Measurements from ENCODE around the gene MAPK9. TPM values are rescaled to one million over a fixed set of nuclear protein-coding genes. Genes with fewer than 3 reads are reported as not detected.
"Not testable (repeated sequence)": the region's sequence is repeated elsewhere in the genome, so short reads cannot be mapped to it uniquely, and the experiment has no call there.

The MAPK9 gene
- total RNA-seq, 1 donor from 2014 or later: 34.4 TPM

DNA sequence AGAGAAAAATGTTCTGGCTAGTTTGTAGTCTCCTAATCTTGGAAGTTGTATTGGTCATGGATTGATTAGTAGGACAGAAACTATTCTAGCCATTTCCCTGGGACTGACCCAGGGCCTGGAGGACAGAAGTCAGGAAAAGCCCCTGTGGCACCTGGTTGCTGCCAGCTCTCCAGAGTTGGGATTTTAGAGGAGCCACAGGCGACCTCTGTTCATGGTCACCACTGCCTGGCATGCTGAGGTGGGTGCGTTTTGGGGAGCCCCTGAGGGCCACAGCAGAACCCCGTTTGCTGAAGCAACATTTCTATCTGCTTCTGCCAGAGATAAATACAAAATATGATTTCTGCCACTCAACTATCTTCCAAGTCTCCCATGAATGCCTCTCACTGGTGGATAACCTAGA lies 7.6 kb upstream of the MAPK9 start:
- no peak for ATAC-seq
- no peak for DNase-seq (ENCODE audit: low spot score)
- intact Hi-C loops (cut with DNase I): loop anchor here (5.0 kb wide), 1 partner anchor 168 kb away; no protein-coding TSS in a partner anchor

DNA sequence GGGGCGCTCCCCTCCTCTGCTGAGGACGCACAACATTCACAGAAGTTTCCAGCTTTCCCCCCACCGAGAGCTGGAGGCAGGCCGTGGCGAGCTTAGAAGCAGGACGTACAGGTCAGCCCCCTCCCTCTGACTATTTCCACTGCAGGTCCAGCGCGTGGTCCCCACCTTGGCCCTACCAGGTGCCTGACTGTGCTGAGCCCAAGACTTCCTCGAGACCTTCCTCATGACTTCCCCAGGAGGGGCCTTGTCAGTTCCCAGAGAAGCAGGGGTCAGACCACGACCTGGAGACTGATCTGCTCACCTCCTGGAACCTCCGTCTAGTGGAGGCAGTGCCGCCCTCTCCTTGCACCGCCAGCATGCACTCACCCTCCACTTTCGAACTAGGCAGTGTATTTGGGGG lies 7.1 kb upstream of the MAPK9 start:
- not testable (repeated sequence) for ATAC-seq; DNase-seq (ENCODE audit: low spot score)
- intact Hi-C loops (cut with DNase I): loop anchor here (5.0 kb wide), 1 partner anchor 168 kb away; no protein-coding TSS in a partner anchor

DNA sequence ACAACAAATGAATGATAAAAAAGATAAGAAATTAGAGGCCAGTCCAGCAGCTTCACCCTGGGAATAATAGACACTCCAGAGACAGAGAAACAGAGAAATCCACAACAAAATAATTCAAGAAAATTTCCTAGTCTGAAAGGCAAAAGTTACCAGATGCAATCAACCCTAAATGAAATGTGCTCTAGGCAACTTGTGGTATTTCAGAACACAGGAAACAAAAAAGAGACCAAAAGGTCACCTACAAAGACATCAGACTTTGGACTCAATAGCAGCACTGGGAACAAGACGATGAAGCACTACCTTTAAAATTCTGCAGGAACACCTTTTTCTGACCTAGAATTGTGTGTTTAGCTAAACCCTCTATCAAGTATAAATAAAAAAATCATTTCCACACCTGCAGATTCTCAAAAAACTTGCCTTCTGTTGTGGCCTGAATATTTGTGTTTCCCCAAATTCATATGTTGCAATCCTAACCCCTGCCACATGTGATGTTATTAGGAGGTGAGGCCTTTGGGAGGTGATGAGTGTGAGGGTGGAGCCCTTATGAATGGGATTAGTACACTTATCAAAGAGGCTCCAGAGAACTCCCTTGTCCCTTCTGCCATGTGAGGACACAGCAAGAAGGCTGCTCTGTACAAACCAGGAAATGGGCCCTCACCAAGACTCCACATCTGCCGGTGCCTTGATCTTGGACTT lies 5.9 kb upstream of the MAPK9 start:
- ATAC-seq: no peak
- no peak for DNase-seq (ENCODE audit: low spot score)
- intact Hi-C loops (cut with DNase I): loop anchor here (5.0 kb wide), 1 partner anchor 170 kb away; no protein-coding TSS in a partner anchor

DNA sequence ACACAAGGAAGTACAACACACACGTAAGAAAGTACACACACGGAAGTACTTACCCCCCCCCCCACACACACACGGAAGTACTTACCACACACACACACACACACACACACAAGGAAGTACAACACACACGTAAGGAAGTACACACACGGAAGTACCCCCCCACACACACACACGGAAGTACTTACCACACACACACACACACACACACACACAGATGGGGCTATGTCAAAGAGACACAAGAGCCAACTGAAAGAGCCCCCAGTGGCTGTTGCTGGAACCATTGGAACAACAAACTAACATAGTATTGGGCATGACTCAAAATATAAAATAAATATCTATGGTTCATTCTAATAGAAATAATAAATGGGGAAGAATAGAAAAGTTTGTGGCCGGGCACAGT lies 4.9 kb upstream of the MAPK9 start:
- DNase-seq (ENCODE audit: low spot score) (no peak), ATAC-seq (no peak)
- intact Hi-C loops (cut with DNase I): loop anchor here (5.0 kb wide), 1 partner anchor 171 kb away; no protein-coding TSS in a partner anchor

DNA sequence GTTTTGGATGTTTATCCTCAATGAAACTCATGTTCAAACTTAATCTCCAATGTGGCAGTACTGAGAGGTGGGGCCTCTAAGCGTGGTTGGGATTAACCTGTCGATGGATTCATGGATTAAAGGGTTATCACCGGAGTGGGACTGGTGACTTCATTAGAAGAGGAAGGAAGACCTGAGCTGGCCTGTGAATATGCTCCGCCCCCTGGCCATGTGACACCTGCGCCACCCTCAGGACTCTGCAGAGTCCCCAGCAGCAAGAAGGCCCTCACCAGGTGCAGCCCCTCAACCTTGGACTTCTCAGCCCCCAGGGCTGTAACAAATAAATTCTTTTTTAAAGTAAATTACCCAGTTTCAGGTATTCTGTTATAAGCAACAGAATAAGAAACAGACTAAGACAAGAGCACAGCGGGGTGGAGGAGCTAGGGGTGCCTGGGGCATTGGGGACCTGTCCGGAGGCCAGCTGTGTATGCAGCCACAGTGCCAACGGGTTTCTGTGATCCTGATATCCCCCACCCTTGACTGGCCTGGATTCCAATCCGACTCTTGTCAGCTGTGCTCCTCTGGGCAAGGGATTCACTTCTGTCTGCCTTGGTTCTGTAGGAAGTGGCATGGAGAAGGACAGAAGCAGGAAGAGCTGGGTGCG lies 3.2 kb upstream of the MAPK9 start:
- ATAC-seq (no peak), DNase-seq (ENCODE audit: low spot score) (no peak)
- intact Hi-C loops (cut with DNase I): loop anchor here (5.0 kb wide), 1 partner anchor 172 kb away; no protein-coding TSS in a partner anchor

DNA sequence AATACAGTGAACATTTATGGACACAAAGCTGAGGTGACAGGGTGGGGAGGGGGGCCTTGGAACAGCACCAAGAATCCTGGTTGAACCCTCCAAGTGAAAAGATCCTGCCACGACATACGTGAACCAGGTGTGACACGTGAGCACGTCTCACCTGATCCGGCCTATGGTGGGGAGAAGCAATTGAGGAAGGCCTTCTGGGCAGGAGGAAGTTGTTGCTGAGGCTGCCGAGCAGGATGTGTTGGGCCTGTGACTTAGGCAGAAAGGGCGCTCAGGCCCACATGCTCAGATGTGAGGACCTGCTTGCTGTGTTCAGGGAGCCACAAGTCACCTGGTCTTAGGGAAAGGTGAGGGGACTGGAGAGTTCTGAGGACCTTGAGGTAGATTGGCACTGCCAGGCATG lies 2.5 kb upstream of the MAPK9 start:
- intact Hi-C loops (cut with DNase I): no loop called here
- no peak for DNase-seq (ENCODE audit: low spot score)
- no peak for ATAC-seq

DNA sequence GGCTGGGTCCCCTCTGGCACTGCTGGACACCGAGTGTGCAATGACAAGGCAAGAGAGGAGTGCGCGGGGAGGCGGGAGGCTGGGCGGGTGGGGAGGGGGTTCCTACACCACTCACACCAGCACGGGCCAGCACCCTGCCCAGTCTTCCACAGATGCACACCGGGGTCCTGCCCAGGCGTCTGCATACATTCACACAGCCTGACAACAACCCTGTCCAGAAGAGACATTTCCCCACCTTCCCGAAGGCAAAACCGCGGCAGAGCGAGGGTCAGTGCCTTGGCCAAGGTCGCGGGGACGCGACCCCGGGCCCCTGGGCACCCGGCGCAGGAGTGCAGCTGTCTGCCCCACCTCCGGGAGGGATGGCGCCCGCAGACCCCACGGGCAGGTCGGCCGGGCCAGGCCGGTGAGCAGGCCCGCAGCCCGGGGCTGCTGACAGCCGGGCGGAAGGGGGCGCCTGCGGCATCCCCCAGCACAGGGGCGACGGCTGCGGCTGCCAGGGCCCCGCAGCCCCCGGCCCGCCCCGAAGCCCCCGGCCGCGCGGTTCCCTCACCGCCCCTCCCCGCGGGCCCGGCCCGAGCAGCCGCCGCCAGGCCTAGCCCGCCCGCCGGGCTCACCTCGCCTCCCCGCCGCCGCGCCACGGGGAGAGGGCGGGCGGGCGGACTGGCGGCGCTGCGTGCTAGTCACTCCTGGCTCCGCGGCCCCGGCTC lies 496 bp downstream of the MAPK9 start:
- intact Hi-C loops (cut with DNase I): no loop called here
- DNase-seq (ENCODE audit: low spot score) (no peak), ATAC-seq (no peak)

DNA sequence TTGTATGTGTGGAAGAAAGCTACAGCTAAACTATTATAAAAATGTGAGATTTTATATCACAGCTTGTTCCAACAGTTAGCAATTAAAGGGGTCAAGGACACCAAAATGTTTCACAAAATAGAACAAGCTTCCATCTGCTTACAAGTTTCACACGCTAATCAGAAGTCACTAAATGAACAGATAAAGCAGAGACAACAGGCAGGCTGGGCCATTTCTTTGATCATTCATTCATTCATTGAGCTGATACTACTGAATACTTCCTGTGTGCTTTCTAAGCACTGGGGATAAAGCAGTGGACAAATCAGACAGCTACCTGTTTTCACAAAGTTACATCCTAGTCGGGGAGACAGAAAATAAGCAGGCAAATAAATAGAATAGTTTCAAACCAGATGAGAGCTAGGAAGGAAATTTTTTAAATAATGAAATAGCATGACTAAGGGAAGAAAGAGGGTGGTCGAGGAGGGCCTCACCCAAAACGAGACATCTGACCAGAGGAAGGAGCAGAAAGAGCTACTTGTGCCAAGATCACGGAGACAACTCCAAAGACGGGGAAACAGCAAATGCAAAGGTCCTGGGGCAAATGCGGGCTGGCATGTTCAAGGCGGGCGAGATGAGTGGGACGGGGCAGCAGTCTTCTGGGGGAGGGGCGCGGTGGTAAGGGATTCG lies 1.2 kb downstream of the MAPK9 start:
- DNase-seq (ENCODE audit: low spot score) (no peak), ATAC-seq (no peak)
- intact Hi-C loops (cut with DNase I): no loop called here

DNA sequence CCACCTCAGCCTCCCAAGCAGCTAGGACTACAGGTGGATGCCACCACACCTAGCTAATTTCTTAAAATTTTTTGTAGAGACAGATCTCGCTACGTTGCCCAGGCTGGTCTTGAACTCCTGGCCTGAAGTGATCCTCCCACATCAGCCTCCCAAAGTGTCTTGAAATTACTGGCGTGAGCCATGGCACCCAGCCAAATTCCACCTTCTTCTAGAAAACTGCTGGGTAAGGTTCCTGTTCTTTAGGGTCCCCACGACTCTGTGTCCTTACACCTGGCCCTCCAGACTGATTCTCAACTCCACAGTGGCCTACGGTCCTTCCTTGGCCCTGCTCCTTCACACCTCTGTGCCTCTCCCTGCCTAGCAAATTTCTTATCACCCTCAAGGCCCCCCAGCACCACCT lies 1.9 kb downstream of the MAPK9 start:
- intact Hi-C loops (cut with DNase I): no loop called here
- DNase-seq (ENCODE audit: low spot score) (no peak), ATAC-seq (no peak)

DNA sequence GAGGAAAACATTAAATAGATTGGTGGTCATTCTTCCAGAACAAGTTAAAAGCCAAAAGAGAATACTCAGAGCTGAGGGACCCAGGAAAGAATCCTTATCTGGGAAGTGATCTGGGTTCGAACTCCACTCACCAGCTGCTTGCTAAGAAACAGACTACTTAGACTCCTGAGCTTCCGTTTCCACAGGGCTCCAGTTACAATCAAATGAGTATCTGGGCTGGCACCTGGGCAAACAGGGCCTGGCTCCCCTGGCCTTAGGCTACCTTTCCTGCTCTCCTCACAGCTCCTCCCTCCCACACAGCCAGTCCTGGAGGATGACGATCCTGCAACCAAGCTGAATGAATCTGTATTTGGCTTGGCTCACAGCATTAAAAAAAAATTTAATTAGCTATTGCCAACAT lies 2.5 kb downstream of the MAPK9 start:
- DNase-seq (ENCODE audit: low spot score): no peak
- intact Hi-C loops (cut with DNase I): no loop called here
- no peak for ATAC-seq

DNA sequence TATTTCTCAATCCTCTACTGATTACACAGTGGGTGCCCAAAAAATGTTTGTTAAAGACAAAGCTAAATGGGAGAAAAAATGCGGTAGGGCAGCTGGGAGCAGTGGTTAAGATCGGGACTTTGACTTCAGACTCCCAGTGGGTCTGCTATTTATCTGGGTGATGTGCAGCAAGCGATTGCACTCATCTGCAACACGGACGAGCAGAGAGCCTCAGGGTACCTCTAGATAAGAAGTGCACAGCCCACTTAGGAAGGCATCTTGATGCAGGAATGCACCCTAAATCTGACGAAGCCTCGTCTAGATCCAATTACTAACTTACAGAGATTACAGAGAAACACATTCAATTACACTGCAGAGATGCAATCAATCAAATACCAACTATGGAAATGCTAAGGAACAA lies 4.0 kb downstream of the MAPK9 start:
- no peak for DNase-seq (ENCODE audit: low spot score)
- no peak for ATAC-seq
- intact Hi-C loops (cut with DNase I): no loop called here

DNA sequence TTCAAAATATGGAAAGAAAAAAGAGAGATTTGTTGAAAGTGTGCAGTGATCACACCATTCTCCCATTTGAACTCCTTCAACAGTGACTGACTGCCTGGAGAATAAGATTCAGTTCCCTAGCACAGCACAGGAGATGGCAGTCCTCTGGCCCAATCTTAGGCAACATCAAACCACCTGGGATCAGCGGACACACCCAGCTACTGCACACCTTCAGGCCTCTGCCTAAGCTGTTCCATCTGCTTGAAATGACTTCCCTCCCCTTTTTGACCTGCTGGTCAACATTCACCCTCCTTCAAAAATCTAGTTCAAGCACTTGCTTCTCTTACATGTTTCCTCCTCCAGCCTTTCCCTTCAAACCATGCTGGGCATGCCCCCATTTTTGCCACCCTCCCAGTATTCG lies 4.5 kb downstream of the MAPK9 start:
- no peak for ATAC-seq

DNA sequence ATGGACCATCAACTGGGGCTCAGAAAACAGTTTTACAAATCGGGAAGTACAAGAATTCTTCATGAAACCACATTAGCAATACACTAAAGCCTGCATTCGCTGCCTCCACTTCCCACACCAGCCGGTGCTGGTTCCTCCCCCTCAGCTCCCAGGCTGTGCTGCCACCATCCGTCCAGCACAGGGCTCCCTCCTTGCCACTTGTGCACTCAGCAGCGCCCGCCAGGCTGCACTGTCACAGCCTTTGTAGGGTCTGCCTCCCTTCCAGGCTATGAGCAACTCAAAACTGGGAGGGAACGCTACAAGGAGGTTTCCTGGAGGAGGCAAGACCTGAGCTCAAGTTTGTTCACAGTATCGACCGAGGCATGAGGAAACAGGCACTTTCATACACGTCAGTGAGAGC lies 7.7 kb downstream of the MAPK9 start:
- ATAC-seq (no peak), DNase-seq (ENCODE audit: low spot score) (no peak)
- intact Hi-C loops (cut with DNase I): no loop called here

More for the DNA sequence above, 4.5 kb downstream of the MAPK9 start:
- intact Hi-C loops (cut with DNase I): no loop called here
- no peak for DNase-seq (ENCODE audit: low spot score)

DNA sequence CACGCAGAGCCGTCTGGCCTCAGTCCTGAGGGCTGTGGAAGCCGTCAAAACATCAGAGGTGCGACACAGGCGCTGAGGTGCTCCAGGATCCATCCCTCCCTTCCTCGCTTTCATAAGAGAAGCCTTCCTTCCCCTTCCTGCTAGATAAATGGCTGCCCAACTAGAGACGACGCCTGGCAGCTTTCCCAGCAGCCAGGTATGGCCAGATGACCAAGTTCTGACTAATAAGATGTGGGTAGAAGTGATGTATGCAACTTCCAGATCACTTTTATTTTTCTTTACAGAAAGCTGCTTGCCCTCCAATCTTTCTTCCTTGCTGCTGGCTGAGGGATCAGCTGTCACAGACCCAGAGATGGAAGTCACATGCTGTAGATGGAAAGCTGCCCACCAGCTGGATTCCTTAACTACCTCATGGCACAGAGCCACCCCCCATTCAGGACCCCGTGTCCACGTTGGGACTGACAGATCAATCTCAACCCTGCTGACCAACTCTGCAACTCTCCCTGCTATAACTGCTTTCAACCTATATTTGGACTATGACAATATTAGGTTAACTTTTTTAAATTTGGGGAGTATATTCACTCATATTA lies 8.8 kb downstream of the MAPK9 start:
- no peak for DNase-seq (ENCODE audit: low spot score)
- no peak for ATAC-seq
- intact Hi-C loops (cut with DNase I): no loop called here

DNA sequence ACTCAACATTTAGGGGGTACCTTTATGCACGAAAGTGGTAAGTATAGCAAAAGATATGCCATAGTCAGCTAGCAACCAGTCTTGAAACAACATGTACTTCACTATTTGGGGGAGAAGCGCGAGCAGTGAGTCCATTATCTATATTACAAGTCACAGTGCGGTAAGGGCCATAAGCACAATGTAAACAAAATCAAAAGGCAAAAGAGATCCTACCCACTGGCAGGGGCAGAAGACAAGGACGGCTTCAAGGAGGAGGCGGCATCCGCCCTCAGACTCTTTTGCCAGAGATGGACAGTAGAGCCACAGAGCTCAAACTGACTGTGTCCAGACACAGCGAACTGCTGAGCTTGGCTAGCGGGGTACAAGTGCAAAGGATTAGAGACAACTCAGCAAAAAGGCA lies 9.6 kb downstream of the MAPK9 start:
- no peak for ATAC-seq
- DNase-seq (ENCODE audit: low spot score): no peak
- intact Hi-C loops (cut with DNase I): no loop called here

DNA sequence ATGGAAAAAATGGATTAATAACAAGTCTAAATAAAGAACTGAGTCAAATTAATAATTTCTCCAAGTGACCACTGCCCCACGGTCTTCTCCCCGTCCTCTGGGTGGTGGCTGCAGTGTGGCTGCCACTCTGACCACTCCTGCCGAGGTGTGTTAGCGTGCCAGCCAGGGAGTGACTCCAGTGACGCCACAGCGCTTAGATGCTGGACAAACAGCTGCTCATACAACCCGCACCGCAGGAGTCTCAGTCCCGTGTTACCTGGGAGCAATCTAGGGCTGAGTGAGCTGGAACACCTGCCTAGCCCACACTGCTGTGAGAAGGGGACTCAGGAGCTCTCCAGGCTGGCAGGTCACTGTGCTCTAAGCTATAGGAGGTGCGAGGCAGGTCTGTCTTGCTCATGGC lies 10.2 kb downstream of the MAPK9 start:
- DNase-seq (ENCODE audit: low spot score) (no peak), ATAC-seq (no peak)
- intact Hi-C loops (cut with DNase I): no loop called here

DNA sequence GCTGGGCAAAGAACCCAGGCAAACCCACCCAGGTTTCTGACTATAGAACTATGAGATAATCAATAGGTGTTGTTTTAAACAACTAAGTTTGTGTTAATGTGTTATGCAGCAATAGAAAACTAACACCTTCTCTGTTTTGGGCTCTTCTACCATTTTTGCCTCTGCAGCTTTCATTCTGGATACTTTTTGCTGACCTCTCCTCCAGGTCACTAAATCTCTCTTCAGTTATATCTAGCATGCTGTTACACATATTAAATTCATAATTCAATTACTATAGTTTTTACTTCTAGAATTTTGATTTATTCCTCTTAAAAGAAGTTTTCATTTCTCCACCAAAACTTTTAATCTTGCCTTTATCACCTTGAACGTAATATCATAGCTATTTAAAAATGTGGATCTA lies 17.2 kb downstream of the MAPK9 start:
- DNase-seq (ENCODE audit: low spot score): no peak
- no peak for ATAC-seq
- intact Hi-C loops (cut with DNase I): no loop called here

DNA sequence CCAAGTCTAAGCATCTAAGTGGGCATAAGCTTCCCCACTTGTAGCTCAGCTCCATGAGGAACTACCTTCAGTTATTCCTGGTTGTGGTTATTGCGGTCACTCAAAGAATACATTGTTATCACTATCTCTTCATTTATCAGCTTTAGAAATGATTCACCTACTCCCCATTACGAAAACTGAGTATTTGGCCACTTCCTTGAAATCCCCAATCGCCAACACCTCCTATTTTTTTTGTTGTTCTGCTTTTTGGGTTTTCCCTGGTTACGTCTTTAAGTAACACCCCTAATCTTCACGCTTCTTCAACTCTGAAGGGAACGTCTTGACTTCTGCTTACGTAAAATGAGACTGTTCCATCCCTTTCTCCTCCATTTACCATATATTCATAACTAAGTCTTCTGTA lies 20.7 kb downstream of the MAPK9 start:
- intact Hi-C loops (cut with DNase I): no loop called here
- DNase-seq (ENCODE audit: low spot score) (no peak), ATAC-seq (no peak)

DNA sequence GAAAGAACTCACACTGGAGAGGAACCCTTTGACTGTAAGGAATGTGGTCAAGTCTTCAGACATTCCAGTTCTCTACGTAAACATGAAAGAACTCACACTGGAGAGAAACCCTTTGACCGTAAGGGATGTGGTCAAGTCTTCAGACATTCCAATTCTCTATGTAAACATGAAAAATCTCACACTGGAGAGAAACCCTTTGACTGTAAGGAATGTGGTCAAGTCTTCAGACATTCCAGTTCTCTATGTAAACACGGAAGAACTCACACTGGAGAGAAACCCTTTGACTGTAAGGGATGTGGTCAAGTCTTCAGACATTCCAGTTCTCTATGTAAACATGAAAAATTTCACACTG lies 32.6 kb downstream of the MAPK9 start:
- DNase-seq (ENCODE audit: low spot score) (no peak), ATAC-seq (no peak)
- intact Hi-C loops (cut with DNase I): no loop called here
